SU-DHL-6 (cell line): ENCODE results near the gene CRYGA.
"Not testable (repeated sequence)": the region's sequence is repeated elsewhere in the genome, so short reads cannot be mapped to it uniquely, and the experiment has no call there.

Experiments
- EZH2phosphoT487 ChIP-seq: fragments of 200-600 bp; sonication (generic), shearing (Covaris generic); conservative IDR thresholded peaks from 2 replicates; pipeline ENCODE4 v1.6.1; 2018; ENCODE audit warnings: mild to moderate bottlenecking, antibody characterized with exemption, low read length, moderate library complexity, mixed read lengths
- TF ChIP-seq, protein P1 (sequence below): fragments of 200-600 bp; sonication (generic); IDR thresholded peaks from one replicate; pipeline ENCODE4 v1.5.1; 2017; ENCODE audit warnings: antibody characterized with exemption, mild to moderate bottlenecking, low read length, moderate library complexity; ENCODE audit not compliant: insufficient read depth, poor library complexity, severe bottlenecking

DNA sequence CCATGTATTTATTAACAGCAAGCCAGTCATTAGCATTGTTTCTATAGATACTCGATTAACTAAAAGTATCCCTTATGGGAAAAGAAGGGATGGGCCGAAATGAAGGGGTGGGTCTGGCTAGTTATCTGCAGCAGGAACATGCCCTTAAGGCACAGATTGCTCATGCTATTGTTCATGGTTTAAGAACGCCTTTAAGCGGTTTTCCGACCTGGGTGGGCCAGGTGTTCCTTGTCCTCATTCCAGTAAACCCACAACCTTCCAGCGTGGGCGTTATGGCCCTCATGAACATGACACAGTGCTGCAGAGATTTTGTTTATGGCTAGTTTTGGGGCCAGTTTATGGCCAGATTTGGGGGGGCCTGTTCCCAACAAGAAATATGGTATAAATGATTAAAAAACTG lies 25.1 kb downstream of the CRYGA start:
- TF ChIP-seq, protein P1, sequence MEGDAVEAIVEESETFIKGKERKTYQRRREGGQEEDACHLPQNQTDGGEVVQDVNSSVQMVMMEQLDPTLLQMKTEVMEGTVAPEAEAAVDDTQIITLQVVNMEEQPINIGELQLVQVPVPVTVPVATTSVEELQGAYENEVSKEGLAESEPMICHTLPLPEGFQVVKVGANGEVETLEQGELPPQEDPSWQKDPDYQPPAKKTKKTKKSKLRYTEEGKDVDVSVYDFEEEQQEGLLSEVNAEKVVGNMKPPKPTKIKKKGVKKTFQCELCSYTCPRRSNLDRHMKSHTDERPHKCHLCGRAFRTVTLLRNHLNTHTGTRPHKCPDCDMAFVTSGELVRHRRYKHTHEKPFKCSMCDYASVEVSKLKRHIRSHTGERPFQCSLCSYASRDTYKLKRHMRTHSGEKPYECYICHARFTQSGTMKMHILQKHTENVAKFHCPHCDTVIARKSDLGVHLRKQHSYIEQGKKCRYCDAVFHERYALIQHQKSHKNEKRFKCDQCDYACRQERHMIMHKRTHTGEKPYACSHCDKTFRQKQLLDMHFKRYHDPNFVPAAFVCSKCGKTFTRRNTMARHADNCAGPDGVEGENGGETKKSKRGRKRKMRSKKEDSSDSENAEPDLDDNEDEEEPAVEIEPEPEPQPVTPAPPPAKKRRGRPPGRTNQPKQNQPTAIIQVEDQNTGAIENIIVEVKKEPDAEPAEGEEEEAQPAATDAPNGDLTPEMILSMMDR: not testable (repeated sequence)
- not testable (repeated sequence) for TF ChIP-seq EZH2phosphoT487
